NCI-H1105 treated with DMSO at 0.1 percent for 48 hours (cell line): ENCODE results near the gene IRF3.

Source experiments
- DNase-seq: peaks from one replicate; lab custom pipeline; 2025; lab: John Stamatoyannopoulos, UW

IRF3 gene

GRCh38 chr19:49615861-49616260 is 49.8 kb downstream of the IRF3 start:
- no peak for DNase-seq

- DNase-seq: no peak
Measured at GRCh38 chr19:49614096-49614833, 51.4 kb downstream of the IRF3 start.

- DNase-seq: no peak
Measured at GRCh38 chr19:49613374-49613773, 52.3 kb downstream of the IRF3 start.
